ENCODE measurements around the gene SPATA9.
"Not testable (repeated sequence)": the region's sequence is repeated elsewhere in the genome, so short reads cannot be mapped to it uniquely, and the experiment has no call there.

SPATA9 gene

GRCh38 chr5:95715799-95716461 is 33.1 kb upstream of the SPATA9 start:
- DNase-seq = peak in 1 of 5 donors; percentile 53

- no peak for DNase-seq
Observed at GRCh38 chr5:95713960-95714710, 31.3 kb upstream of the SPATA9 start.

GRCh38 chr5:95713246-95713645 is 30.5 kb upstream of the SPATA9 start:
- DNase-seq = not testable (repeated sequence)

DNA sequence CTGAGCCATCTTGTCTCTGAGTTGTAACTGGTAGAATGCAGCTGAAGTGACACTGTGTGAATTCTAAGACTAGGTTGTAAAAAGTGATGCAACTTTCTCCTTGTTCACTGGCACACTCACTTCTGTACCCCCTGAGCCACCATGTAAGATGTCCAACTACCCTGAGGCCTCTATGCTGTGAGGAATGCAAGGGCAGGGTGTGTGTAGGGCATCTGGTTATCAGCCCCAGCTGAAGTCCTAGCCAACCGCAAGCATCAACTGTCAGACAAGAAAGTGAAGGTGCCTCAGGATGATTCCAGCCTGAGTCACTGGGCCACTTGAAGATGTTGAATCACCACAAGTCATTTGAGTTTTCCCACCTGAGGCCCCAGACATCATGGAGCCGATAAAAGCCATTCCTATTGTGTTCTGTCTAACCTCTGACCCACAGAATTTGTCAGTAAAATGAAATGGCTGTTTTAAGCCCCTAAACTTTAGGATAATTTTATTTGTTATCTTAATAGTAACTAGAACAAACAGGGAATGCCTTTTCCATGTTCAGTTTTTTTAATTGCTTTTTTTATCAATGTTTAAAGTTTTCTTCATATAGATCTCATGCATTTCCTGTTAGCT is 29.7 kb upstream of the SPATA9 start:
- peak in 1 of 5 donors; percentile 23 for DNase-seq

DNA sequence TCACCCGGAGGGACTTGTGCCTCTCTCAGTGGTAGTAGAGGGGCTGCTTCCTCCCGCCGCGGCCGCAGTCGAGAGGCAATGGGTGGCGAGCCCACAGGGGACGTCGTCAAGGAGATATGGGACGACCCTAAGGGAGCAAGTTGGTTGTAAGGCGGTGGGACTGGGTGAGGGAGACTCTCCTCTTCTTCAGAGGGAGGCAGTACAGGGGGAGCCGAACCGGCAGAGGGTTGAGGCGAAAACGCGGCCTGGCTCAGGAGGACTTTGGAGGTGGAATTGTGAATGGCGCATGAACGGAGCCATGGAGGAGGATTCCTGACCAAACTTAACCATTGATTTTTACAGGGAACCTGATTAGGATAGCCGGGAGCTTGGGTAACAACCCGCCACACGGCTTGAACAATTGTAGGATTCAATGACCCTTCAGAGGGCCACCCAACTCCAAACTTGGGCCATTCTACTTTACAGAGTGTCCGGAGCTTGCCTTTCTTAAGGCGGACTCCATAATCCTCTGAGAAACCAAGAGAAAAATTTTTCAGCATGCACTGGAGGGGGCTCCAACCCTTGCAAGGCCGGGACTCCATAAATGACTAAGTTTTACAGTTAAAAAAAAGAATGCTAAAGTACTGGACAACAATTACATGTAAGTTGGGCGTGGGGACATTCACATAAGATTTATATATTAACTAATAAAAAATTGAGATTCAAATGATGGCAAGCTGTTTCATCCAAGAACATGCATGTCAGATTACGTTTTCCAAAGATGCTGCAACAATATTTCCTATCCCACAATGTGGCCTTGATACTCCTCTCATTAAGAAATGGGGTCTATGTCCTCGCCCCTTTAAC is 28.9 kb upstream of the SPATA9 start:
- no peak for DNase-seq

DNA sequence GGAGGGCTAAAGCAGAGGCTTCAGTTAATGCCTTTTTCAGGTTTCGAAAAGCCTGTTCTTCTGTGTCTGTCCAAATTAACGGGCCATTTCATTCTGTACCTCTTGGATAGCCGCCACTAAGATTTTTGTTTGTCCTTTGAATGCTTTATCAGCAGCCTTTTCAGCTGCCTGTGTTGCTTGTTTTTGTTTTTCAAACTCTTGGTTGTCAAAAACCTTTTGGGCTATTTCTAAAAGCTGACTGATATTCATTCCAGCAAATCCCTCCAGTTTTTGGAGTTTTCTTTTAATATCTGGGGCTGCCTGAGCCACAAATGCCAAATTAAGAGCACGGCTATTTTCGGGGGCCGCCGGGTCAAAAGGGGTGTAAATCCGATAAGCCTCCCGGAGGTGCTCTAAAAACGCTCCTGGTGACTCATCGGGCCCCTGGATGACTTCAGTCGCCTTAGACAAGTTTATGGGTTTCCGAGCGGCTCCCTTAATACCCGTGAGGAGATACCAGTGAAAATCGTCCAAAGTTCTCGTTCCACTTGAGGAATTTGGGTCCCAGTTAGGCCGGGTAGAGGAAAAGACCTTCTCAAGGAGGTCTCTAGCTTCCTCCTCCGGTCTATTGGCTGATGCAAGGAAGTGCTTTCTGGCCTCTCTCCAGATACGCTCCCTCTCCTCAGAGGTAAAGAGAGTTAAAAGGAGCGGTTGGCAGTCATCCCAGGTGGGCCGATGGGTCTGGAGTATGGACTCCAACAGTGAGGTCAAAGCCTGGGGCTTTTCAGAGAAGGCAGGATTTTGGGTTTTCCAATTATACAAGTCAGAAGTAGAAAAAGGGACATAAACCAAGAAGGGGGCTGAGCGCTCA is 28.1 kb upstream of the SPATA9 start:
- DNase-seq = not testable (repeated sequence)

GRCh38 chr5:95709967-95710650 is 27.3 kb upstream of the SPATA9 start:
- no peak for DNase-seq

DNA sequence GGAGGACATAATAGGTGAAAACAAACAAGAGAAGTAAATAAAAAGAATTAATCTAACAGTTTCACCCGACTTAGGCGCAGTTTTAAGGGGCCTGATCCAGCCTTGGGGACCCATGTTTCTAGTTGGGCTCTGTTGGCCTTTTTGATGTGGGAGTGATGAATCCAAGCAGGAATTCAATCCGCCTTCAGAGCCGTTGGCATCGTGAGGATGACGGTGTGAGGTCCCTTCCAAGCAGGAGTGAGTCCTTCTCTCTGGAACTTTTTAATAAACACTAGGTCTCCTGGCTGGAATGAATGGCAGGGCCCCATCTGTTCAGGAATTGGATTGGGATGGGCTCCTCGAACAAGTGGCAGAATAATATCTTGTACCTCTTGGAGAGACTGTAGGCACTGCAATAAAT is 26.1 kb upstream of the SPATA9 start:
- no peak for DNase-seq

GRCh38 chr5:95707534-95708188 is 24.9 kb upstream of the SPATA9 start:
- not testable (repeated sequence) for DNase-seq

- no peak for DNase-seq
Observed at GRCh38 chr5:95707055-95707454, 24.3 kb upstream of the SPATA9 start.

DNA sequence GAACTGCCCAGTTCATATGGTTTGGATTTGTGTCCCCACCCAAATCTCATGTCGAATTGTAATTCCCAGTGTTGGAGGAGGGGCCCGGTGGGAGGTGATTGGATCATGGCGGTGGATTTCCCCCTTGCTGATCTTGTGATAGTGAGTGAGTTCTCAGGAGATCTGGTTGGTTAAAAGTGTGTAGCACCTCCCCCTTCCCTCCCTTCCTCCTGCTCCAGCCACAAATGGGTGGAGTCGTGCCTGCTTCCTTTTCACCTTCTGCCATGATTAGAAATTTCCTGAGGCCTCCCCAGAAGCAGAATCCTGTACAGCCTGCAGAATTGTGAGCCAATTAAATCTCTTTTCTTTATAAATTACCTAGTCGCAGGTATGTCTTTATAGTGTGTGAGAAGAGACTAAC is 23.4 kb upstream of the SPATA9 start:
- not testable (repeated sequence) for DNase-seq

- DNase-seq = no peak
Observed at GRCh38 chr5:95704150-95704549, 21.4 kb upstream of the SPATA9 start.

GRCh38 chr5:95701074-95701473 is 18.3 kb upstream of the SPATA9 start:
- DNase-seq = no peak

GRCh38 chr5:95699337-95699736 is 16.5 kb upstream of the SPATA9 start:
- DNase-seq = no peak

DNA sequence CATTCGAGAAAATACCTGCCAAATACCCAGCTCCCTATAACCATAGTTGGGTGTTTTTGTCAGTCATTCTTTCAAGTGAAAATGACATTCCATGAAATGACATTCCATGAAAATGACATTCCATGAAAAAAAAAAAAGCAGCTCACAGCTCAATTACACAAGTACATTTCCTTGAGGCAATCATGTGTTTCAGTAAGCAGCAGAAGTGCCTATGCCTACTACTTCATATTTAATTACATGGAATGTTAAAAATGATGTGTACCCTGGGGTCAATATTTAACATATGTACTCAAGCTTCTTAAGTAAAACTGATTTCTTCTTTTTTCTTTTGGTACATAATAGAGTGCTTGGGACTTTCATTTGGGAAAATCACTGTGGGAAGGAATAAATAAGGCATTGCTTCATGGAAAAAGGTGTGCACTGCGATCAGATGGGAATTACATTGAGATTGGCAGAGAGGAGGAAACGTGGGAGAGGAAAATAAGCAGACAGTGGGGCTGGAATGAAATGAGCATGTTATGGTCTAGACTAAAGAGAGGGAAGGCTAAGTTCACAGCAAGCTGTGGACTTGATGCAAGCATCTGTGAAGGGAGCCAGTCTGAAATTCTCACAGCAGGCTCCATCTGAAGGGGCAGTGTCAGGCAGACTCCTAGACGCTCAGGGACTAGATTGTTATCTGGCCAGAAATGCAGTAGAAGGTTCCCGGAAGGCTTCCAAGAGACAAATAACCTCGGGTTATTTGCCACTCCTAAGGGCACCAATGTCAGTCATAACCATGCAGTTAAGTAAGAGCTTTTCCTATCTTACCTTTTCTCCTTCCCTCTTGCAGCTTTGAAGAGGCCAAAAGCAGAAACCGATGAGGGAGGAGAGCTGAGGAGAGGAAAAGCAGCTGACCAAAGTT is 15.2 kb upstream of the SPATA9 start:
- no peak for DNase-seq

- DNase-seq = no peak
Observed at GRCh38 chr5:95690333-95690732, 7.5 kb upstream of the SPATA9 start.

DNA sequence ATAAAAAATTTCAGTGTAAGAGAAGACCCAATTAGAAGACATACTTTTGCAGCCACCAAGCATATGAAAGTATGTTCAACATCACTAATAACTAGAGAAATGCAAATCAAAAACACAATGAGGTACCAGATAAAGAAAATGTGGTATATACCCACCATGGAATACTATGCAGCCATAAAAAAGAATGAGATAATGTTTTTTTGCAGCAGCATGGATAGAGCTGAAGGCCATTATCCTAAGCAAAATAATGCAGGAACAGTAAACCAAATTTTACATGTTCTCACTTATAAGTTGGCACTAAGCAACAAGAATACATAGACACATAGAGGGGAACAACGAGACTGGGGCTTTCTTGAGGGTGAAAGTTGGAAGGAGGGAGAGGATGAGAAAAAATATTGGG is 6.9 kb upstream of the SPATA9 start:
- DNase-seq = no peak

GRCh38 chr5:95686651-95687050 is 3.9 kb upstream of the SPATA9 start:
- DNase-seq = no peak

DNA sequence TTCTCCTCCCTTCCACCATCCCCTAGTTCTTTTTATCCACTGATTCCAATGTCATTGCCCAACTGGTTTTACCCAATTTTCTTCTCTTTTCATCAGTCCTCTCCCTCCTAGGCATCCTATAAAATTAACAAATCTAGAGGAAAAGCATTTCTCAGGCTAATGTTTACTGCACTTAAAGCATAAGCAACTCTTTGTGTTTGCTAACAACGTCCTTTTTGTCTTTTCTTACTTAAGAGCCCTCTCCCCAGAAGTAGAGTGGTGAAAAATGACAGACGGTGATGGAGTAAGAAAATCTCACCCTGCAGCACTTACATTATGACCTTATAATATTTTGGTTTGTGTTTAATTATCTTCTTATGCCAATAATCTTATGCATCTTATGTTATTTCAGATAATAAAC is 1.6 kb upstream of the SPATA9 start:
- DNase-seq = no peak

- no peak for DNase-seq
Observed at GRCh38 chr5:95673081-95673480, 9.7 kb downstream of the SPATA9 start.
